SK-N-SH treated with all-trans-retinoic acid at 6 μM for 48 hours (cell line): Measurements from ENCODE around the gene FOXJ2.

ENCODE experiments used
- ESRRG ChIP-seq: fragments of 250-450 bp; sonication (Bioruptor Pico); IDR thresholded peaks from 2 replicates; pipeline ENCODE4 v1.6.1; 2021; ENCODE audit warnings: mild to moderate bottlenecking
- SNAI2 ChIP-seq: fragments of 250-450 bp; sonication (Bioruptor Pico); IDR thresholded peaks from 2 replicates; pipeline ENCODE4 v1.5.0; 2020; ENCODE audit warnings: mild to moderate bottlenecking, moderate library complexity
- ZFP3 ChIP-seq: fragments of 250-450 bp; sonication (Bioruptor Pico); IDR thresholded peaks from 2 replicates; pipeline ENCODE4 v1.5.0; 2020; ENCODE audit warnings: mild to moderate bottlenecking, moderate library complexity

- no peak for TF ChIP-seq SNAI2 (CRISPR knock-in tag)
- TF ChIP-seq ZFP3, result no peak
- TF ChIP-seq ESRRG (CRISPR knock-in tag), result no peak
These were observed 15.3 kb downstream of the FOXJ2 start for GRCh38 chr12:8047842-8048241.
